PFSK-1 (cell line): ENCODE results near the gene CACNA1D.

ENCODE experiments used
- FOXP2 ChIP-seq: optimal IDR thresholded peaks from 2 replicates; pipeline ENCODE3; 2011; ENCODE audit warnings: borderline replicate concordance, control low read depth, inconsistent platforms; ENCODE audit not compliant: insufficient read depth; ENCODE audit errors: extremely low read length, extremely low read depth
- POLR2AphosphoS5 ChIP-seq: IDR thresholded peaks from 2 replicates; pipeline ENCODE4 v1.6.1; 2012; ENCODE audit warnings: low read depth, mild to moderate bottlenecking, control low read depth, low read length, moderate library complexity
- SIN3A ChIP-seq: IDR thresholded peaks from 2 replicates; pipeline ENCODE4 v1.6.1; 2012; ENCODE audit warnings: mild to moderate bottlenecking, low read length, moderate library complexity, borderline replicate concordance; ENCODE audit not compliant: insufficient read depth
- TAF1 ChIP-seq: IDR thresholded peaks from 2 replicates; pipeline ENCODE4 v1.6.1; 2012; ENCODE audit warnings: low read length, control low read depth, borderline replicate concordance; ENCODE audit not compliant: insufficient read depth
- TF ChIP-seq, protein P1 (sequence below), 2 experiments: IDR thresholded peaks; 2 replicates each; pipeline versions ENCODE4 v1.6.1 to v1.8.0; 2011 to 2012; ENCODE audit warnings: low read depth in 2 of 2, low read length in 2 of 2, control low read depth in 1 of 2, inconsistent platforms in 1 of 2, mild to moderate bottlenecking in 1 of 2, moderate library complexity in 1 of 2; ENCODE audit not compliant: insufficient read depth in 1 of 2

GRCh38 chr3:53617893-53618523, 123.6 kb downstream of the CACNA1D start:
- no peak for TF ChIP-seq POLR2AphosphoS5
- TF ChIP-seq, protein P1, sequence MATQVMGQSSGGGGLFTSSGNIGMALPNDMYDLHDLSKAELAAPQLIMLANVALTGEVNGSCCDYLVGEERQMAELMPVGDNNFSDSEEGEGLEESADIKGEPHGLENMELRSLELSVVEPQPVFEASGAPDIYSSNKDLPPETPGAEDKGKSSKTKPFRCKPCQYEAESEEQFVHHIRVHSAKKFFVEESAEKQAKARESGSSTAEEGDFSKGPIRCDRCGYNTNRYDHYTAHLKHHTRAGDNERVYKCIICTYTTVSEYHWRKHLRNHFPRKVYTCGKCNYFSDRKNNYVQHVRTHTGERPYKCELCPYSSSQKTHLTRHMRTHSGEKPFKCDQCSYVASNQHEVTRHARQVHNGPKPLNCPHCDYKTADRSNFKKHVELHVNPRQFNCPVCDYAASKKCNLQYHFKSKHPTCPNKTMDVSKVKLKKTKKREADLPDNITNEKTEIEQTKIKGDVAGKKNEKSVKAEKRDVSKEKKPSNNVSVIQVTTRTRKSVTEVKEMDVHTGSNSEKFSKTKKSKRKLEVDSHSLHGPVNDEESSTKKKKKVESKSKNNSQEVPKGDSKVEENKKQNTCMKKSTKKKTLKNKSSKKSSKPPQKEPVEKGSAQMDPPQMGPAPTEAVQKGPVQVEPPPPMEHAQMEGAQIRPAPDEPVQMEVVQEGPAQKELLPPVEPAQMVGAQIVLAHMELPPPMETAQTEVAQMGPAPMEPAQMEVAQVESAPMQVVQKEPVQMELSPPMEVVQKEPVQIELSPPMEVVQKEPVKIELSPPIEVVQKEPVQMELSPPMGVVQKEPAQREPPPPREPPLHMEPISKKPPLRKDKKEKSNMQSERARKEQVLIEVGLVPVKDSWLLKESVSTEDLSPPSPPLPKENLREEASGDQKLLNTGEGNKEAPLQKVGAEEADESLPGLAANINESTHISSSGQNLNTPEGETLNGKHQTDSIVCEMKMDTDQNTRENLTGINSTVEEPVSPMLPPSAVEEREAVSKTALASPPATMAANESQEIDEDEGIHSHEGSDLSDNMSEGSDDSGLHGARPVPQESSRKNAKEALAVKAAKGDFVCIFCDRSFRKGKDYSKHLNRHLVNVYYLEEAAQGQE (IDR thresholded peaks at IDR 0.05; ENCODE audit: insufficient read depth in 1 of 2, low read depth in 2 of 2, low read length in 2 of 2): no peak
- TF ChIP-seq TAF1: no peak
- TF ChIP-seq SIN3A: no peak
- TF ChIP-seq FOXP2: no peak
